A172 (cell line): ENCODE results near the gene ZBTB7B. TPM values are rescaled to one million over a fixed set of nuclear protein-coding genes. Genes with fewer than 3 reads are reported as not detected.
A peak's percentile ranks its signal among the peaks of the same experiment; 100 is the strongest.

ENCODE experiments used
- DNase-seq: peaks from one replicate; pipeline ENCODE4 v3.0.0-alpha.2; 2015; ENCODE audit warnings: low spot score
- total RNA-seq: library from RNA; depleted of rRNA; stranded (reverse); fragments of >200 nt; shearing (Covaris generic); gene quantifications from 2 replicates; pipeline ENCODE4 v1.2.3, GENCODE V29; 2014; rRNA removed

Gene ZBTB7B
- total RNA-seq, 1 experiment from 2014 or later: 29.5 TPM

- no peak for DNase-seq
These were observed 58.1 kb downstream of the ZBTB7B start for GRCh38 chr1:155060736-155061135.

- peak; percentile 92 for DNase-seq
These were observed 59.0 kb downstream of the ZBTB7B start for GRCh38 chr1:155061381-155062150.

GRCh38 chr1:155062151-155062686 is 59.6 kb downstream of the ZBTB7B start:
- DNase-seq: no peak

- DNase-seq: no peak
These were observed 60.3 kb downstream of the ZBTB7B start for GRCh38 chr1:155062702-155063411.

GRCh38 chr1:155063550-155064110 is 61.0 kb downstream of the ZBTB7B start, which contains the start of gene EFNA4:
TSS of gene EFNA4 (plus strand) at chr1:155063740. CDS start at chr1:155063824, 84 bp downstream.
- peak; percentile 96 for DNase-seq

- peak; percentile 62 for DNase-seq
These were observed 61.7 kb downstream of the ZBTB7B start for GRCh38 chr1:155064111-155064831.

GRCh38 chr1:155064832-155065429 is 62.3 kb downstream of the ZBTB7B start:
- DNase-seq: no peak

GRCh38 chr1:155066777-155067176 is 64.2 kb downstream of the ZBTB7B start:
- no peak for DNase-seq

Other genes with a start within 250 kb of the ZBTB7B start
- 0.10 and 0.36 TPM in 2 replicates for gene KCNN3, start 132.5 kb upstream of the ZBTB7B start, total RNA-seq
- 13.9 and 14.3 TPM in 2 replicates for gene PMVK, start 66.1 kb upstream of the ZBTB7B start, total RNA-seq
- 51.0 and 89.4 TPM in 2 replicates for gene PBXIP1, start 46.7 kb upstream of the ZBTB7B start, total RNA-seq
- 27.1 and 27.5 TPM in 2 replicates for gene PYGO2, start 41.0 kb upstream of the ZBTB7B start, total RNA-seq
- gene SHC1, start 32.1 kb upstream of the ZBTB7B start, total RNA-seq: 292 and 357 TPM in 2 replicates
- gene CKS1B, start 28.1 kb upstream of the ZBTB7B start, total RNA-seq: 312 and 369 TPM in 2 replicates
- 63.5 and 65.9 TPM in 2 replicates for gene FLAD1, start 19.5 kb upstream of the ZBTB7B start, total RNA-seq
- not detected in 2 replicates for gene LENEP, start 9.2 kb upstream of the ZBTB7B start, total RNA-seq
- gene DCST2, start 31.0 kb downstream of the ZBTB7B start, total RNA-seq: 0.90 TPM in 1 of 2 replicates, not detected in the other
- gene DCST1, start 31.0 kb downstream of the ZBTB7B start, total RNA-seq: not detected in 2 replicates
- gene ADAM15, start 48.5 kb downstream of the ZBTB7B start, total RNA-seq: 144 and 154 TPM in 2 replicates
- gene EFNA4, start 60.9 kb downstream of the ZBTB7B start, total RNA-seq: 20.3 and 21.7 TPM in 2 replicates
- gene EFNA3, start 76.0 kb downstream of the ZBTB7B start, total RNA-seq: 1.5 and 2.5 TPM in 2 replicates
- 17.0 and 17.9 TPM in 2 replicates for gene EFNA1, start 125.1 kb downstream of the ZBTB7B start, total RNA-seq
- gene SLC50A1, start 133.1 kb downstream of the ZBTB7B start, total RNA-seq: 30.4 and 39.8 TPM in 2 replicates
- gene DPM3, start 137.7 kb downstream of the ZBTB7B start, total RNA-seq: 37.4 and 116 TPM in 2 replicates
- gene KRTCAP2, start 170.5 kb downstream of the ZBTB7B start, total RNA-seq: 122 and 126 TPM in 2 replicates
- 1.1 and 3.4 TPM in 2 replicates for gene TRIM46, start 171.0 kb downstream of the ZBTB7B start, total RNA-seq
- 11.3 and 24.6 TPM in 2 replicates for gene THBS3, start 205.1 kb downstream of the ZBTB7B start, total RNA-seq
- gene MTX1, start 205.9 kb downstream of the ZBTB7B start, total RNA-seq: 85.8 and 110 TPM in 2 replicates